Endothelial cell (in vitro differentiated cells): Measurements from ENCODE around the gene SRRM4. TPM values are rescaled to one million over a fixed set of nuclear protein-coding genes. Genes with fewer than 3 reads are reported as not detected.

Experiments
- DNase-seq: peaks from one replicate; pipeline ENCODE4 v3.0.0; 2021; ENCODE audit warnings: low spot score
- H3K27ac Mint-ChIP-seq: one replicate; pipeline ENCODE4 v1.8.0; 2021; ENCODE audit warnings: mixed read lengths, inconsistent platforms; ENCODE audit not compliant: unreplicated experiment
- H3K27me3 Mint-ChIP-seq: one replicate; pipeline ENCODE4 v1.8.0; 2021; ENCODE audit warnings: mild to moderate bottlenecking, moderate library complexity, mixed read lengths, inconsistent platforms; ENCODE audit not compliant: unreplicated experiment
- H3K36me3 Mint-ChIP-seq: one replicate; pipeline ENCODE4 v1.8.0; 2021; ENCODE audit warnings: mild to moderate bottlenecking, low read depth, mixed read lengths, inconsistent platforms; ENCODE audit not compliant: unreplicated experiment
- H3K4me1 Mint-ChIP-seq: one replicate; pipeline ENCODE4 v1.8.0; 2021; ENCODE audit warnings: mild to moderate bottlenecking, mixed read lengths, inconsistent platforms; ENCODE audit not compliant: unreplicated experiment
- H3K4me3 Mint-ChIP-seq: one replicate; pipeline ENCODE4 v1.8.0; 2021; ENCODE audit warnings: mild to moderate bottlenecking, mixed read lengths, inconsistent platforms; ENCODE audit not compliant: unreplicated experiment
- H3K9me3 Mint-ChIP-seq: one replicate; pipeline ENCODE4 v1.8.0; 2021; ENCODE audit warnings: mixed read lengths, inconsistent platforms; ENCODE audit not compliant: unreplicated experiment
- total RNA-seq: library from RNA; stranded (reverse); fragmentation: NEBNext Ultra II Directional; extraction: Animal tissue kit (Norgen Biotek cat#: 25700); gene quantifications from one replicate; pipeline ENCODE4 v1.2.1, GENCODE V29; 2021; ENCODE audit not compliant: unreplicated experiment
- TF ChIP-seq, protein P1 (sequence below): fragments of 200-600 bp; sonication (generic); IDR thresholded peaks from one replicate; pipeline ENCODE4 v1.5.0; 2021; ENCODE audit warnings: antibody characterized with exemption; ENCODE audit not compliant: unreplicated experiment

The SRRM4 gene
- total RNA-seq, 1 donor from 2014 or later, result 3.6 TPM

DNA sequence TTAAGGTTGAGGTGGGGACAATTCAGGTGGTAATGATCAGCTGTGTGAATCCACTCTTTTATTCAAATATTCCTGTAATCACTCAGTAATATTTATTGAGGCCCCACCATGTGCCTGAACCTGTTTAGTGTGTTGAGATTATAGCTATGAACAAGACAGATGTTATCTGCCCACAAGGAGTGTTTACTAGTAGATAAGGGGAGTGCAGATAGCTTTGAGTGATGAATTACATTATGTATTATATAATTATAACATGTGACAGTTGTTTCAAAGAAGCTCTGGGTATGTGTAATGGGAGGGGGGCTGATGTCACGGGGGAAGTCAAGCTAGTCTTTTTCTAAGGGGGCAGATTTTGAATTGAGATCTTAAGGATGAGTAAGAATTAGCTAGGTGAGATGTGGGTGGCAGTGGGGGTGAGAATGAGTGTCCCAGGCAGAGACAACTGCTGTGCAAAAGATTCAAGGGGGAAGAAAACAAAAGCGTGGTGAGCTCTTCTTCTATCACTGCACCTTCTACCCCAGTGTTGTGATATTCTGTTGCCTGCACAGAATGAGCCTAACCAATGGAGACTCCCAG lies 21.3 kb upstream of the SRRM4 start:
- no peak overlapping the region for H3K4me3 Mint-ChIP-seq
- no peak overlapping the region for H3K27ac Mint-ChIP-seq
- H3K9me3 Mint-ChIP-seq, result no peaks in the 10 kb centered on the region
- no peaks in the 10 kb centered on the region for H3K27me3 Mint-ChIP-seq
- H3K36me3 Mint-ChIP-seq, result no peaks in the 10 kb centered on the region
- no peak for DNase-seq
- TF ChIP-seq, protein P1, sequence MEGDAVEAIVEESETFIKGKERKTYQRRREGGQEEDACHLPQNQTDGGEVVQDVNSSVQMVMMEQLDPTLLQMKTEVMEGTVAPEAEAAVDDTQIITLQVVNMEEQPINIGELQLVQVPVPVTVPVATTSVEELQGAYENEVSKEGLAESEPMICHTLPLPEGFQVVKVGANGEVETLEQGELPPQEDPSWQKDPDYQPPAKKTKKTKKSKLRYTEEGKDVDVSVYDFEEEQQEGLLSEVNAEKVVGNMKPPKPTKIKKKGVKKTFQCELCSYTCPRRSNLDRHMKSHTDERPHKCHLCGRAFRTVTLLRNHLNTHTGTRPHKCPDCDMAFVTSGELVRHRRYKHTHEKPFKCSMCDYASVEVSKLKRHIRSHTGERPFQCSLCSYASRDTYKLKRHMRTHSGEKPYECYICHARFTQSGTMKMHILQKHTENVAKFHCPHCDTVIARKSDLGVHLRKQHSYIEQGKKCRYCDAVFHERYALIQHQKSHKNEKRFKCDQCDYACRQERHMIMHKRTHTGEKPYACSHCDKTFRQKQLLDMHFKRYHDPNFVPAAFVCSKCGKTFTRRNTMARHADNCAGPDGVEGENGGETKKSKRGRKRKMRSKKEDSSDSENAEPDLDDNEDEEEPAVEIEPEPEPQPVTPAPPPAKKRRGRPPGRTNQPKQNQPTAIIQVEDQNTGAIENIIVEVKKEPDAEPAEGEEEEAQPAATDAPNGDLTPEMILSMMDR, result no peak
- no peaks in the 10 kb centered on the region for H3K4me1 Mint-ChIP-seq

DNA sequence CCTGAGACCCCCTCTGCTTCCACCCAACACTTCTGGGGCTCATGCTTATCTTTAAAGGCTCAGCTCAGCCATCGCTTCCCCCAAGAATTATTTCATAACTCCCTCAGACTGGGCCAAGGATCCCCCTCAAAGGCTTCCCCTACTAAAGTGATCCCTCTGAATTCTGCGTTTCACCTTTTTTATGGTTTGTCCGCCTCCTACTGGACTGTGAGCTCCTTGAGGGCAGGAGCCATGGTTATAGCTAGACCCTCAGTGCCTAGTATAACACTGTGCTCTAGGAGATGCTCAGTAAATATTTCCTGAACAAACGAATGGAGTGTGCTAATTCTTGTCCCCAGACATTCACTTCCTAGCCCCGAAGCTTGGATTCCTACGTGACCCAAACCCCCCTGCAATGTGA lies 20.5 kb upstream of the SRRM4 start:
- no peaks in the 10 kb centered on the region for H3K9me3 Mint-ChIP-seq
- no peak overlapping the region for H3K27ac Mint-ChIP-seq
- TF ChIP-seq, protein P1, result no peak
- H3K27me3 Mint-ChIP-seq, result no peaks in the 10 kb centered on the region
- H3K4me3 Mint-ChIP-seq, result no peak overlapping the region
- H3K4me1 Mint-ChIP-seq, result no peaks in the 10 kb centered on the region
- no peaks in the 10 kb centered on the region for H3K36me3 Mint-ChIP-seq
- no peak for DNase-seq

DNA sequence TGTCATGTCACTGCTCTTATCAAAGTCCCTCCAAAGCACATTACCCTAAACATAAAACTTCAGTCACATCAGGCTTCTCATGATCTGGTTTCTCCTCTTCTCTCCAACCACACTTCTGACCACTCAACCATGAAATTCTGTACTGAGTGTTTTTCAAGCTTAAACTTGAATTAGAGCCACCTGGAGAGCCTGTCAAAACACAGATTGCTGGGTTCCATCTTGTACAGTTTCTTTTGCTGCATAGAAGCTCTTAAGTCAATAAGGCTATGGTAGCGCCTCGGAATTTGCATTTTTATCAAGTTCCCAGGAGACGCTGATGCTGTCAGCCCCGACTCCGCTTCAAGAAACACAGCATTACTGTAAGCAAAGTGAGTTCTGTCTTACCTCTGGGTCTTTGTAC lies 16.4 kb upstream of the SRRM4 start:
- Mint-ChIP-seq H3K36me3 (no peaks in the 10 kb centered on the region), H3K9me3 (no peaks in the 10 kb centered on the region), H3K4me1 (no peaks in the 10 kb centered on the region), H3K27me3 (no peaks in the 10 kb centered on the region), H3K27ac (no peak overlapping the region), H3K4me3 (no peak overlapping the region)
- TF ChIP-seq, protein P1, result no peak
- DNase-seq, result no peak

DNA sequence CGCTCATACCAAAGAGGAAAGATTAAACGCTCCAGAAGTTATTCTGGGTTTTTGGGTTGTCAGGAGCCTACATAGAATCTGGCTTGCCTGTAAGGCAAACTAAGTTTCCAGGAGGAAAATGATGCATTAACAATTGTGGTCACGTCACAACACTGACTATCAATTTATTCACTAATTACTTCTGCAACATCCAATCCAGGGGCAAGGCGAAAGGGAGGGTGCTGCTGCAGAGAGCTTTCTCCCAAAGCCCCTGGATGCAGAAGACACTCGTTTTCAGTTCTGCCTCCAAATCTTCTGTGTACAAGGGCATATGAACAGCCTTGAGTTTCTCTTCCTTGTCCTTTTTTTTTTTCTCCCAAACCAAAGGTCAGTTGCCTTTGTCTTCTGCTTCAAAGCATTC lies 10.5 kb upstream of the SRRM4 start:
- no peak for DNase-seq
- TF ChIP-seq, protein P1, result no peak
- no peaks in the 10 kb centered on the region for H3K36me3 Mint-ChIP-seq
- H3K27ac Mint-ChIP-seq, result no peak overlapping the region
- no peaks in the 10 kb centered on the region for H3K9me3 Mint-ChIP-seq
- H3K4me3 Mint-ChIP-seq, result no peak overlapping the region
- H3K27me3 Mint-ChIP-seq, result no peaks in the 10 kb centered on the region
- no peaks in the 10 kb centered on the region for H3K4me1 Mint-ChIP-seq

DNA sequence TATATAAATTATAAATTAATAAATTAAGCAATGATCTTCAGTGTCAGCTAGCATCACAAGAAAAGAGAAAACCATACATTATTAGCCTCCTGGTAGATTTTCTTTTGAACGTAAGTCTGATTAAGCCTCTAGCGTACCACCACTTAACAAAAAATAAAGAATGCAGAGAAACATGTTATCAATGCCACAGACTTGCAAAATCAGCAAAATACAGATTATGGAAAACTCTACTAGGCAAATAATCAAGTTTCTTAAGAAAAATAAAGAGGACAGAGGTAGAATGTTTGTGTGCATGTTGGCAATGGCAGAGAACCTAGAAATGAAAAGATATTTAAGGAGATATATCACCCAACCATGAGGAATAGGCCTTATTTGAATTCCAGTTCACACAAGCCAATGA lies 8.4 kb upstream of the SRRM4 start:
- Mint-ChIP-seq H3K9me3 (no peaks in the 10 kb centered on the region), H3K36me3 (no peaks in the 10 kb centered on the region), H3K27ac (no peak overlapping the region), H3K4me1 (no peaks in the 10 kb centered on the region), H3K27me3 (no peaks in the 10 kb centered on the region), H3K4me3 (no peak overlapping the region)
- no peak for DNase-seq
- TF ChIP-seq, protein P1, result no peak
